DMS 273 treated with DMSO at 0.1 percent for 48 hours (cell line): ENCODE results near the gene PWWP2B.

ENCODE experiments used
- DNase-seq: peaks from one replicate; lab custom pipeline; 2025; lab: John Stamatoyannopoulos, UW

Gene PWWP2B

DNA sequence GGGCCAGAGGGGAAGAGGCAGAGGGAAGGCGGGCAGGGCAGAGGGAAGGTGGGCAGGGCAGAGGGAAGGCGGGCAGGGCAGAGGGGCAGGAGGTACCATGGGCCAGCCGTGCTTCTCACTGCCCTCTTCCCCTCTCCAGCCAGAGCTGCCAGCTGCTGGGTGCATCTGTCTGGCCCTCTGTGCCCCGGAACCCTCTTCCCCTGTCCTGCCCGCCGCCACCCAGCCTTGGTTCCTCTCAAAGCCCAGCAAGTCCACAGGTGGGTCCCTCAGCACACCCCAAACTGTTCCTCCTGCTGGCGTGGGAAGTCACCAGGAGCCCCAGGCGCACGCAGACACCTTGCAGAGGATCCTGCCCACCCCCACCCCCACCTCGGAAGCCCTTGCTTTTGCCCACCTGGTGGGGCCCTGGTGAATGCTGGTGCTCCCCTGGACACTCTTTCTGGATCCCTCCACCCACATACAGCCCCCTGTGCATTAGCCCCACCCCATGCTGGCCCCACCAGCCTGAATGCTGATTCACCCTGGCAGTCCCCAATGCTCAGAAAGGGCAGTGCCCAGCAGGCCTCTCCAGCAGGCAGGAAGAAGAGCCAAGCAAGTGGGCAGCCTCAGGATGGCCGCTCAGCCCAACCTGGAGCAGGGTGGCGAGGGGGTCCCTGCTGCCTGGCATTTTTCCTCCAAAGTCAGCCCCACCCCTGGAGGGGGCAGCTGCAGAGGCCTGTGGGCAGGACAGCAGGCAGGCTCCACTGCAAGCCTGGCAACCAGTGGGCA, 1.9 kb upstream of the PWWP2B start:
- no peak for DNase-seq

DNA sequence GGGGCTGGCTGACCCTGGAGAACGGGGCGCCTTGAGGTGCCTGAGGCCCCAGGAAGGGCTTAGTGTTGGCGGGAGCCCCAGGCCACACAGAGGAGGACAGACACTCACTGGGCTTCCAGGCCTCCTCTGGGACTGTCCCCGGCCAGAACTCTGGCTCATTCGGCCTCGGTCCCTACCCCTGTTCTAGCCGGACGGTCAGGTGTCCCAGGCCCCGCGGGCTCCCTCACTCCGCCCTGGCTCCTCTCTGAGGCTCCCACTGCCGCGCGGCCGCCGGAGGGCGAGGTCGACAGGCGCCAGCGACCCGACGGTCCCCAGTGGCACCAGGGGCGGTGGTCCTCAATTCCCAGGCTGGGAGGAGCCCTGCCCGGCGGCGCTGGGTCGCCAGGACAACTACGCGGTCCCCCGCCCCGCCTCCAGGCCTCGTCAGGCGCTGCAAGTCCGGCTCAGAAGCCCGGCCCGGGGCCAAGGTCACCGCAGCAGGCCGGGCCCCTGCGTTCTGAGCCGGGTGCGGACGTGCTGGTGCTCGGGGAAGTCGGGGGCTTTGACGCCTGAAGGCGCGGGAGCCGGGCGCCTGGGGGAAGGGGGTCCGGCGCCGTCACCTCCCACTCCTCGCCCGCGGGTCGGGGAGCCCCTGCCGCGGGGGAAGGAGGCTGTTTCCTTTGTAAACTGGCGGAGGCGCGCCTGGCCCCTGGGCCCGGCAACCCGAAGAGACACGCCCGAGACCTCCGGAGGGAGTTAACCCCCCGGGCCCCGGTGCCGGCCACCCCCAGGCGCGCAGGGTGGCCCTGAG, 1.1 kb upstream of the PWWP2B start:
- no peak for DNase-seq

DNA sequence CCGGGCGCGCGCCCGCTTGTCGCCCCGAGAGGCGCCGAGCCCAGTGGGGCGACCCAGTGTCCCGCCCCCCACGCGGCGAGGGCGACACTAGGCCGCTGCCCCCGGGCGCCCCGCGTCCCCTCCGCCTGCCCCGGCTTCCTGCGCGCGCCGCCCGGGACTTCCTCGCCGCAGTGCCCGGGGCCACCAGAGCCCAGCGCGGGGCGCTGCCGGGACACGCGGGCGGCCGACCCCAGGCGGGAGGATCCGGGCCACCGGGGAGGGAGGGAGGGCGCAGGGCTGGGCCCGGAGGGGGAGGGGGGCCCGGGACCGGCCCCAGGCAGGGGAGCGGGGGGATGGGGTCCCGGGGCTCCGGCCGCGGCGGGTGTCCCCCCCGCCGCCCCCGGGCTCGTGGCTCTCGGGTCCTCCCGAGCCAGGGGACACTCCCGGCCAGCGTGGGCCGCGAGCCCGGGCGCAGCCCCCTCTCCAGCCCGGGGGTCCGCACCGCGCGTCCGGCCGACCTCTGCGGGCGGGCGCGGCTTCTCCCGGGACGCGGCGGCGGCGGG, 435 bp upstream of the PWWP2B start:
- DNase-seq = no peak

DNA sequence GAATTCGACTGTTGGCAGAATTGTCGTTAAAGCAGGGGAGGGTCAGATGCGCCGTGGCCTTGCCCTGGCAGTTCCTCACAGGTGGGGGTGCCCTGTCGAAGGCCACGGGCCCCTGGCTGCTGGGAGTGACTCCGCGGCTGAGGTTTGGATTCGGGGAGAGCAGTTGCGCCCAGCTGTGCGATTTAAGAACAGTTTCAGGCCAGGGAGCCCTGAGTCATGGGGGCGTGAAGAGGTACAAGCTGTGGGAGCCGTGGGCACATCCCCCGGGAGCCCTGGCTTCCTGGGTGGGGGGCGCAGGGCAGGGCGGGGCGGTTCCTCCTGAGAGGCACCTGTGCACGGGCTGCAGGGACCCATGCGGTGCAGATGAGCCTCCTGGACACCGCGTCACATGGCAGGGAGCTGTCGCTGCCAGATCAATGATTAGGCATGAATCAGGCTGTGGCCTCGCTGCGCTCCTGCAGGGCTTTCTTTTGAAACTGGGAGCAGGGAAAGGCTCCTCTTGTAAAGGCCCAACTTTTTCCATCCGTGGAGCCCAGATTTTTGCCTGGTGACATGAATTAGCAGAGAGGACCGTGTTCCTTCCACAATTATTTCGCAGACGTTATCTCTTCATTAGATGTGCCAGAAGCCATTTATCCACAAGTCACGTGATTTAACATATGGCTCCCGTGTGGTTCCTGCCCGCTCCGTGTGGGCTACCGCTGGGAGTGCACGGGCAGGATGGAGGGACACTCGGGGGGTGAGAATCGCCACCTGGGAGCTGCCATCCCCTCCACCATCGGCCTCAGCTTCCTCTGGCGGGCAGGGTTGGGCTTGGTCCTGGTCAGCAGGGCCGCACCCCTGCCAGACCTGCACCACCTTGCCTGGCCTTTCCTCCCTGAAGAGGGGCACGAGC, 918 bp downstream of the PWWP2B start:
- peak; percentile 2 for DNase-seq

DNA sequence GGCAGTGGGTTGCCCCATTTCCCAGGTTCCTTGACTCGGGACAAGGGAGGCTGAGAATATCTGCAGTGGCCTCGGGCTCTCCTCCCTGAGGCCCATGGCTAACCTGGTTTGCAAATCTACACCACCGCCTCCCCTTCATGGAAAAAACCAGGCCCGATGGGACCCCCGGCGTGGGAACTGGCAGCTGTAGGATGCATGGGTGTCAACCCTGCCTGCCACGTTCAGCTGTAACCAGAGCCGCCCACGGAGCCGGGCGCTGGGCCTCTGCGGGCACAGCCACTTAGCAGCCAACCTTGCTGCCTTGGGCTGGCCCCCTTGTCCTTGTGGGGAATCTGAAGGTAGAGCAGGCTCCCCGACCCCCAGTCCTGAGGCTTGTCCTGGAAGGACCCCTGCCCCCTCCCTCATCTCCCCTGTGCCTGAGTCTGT, 1.6 kb downstream of the PWWP2B start:
- DNase-seq = no peak

DNA sequence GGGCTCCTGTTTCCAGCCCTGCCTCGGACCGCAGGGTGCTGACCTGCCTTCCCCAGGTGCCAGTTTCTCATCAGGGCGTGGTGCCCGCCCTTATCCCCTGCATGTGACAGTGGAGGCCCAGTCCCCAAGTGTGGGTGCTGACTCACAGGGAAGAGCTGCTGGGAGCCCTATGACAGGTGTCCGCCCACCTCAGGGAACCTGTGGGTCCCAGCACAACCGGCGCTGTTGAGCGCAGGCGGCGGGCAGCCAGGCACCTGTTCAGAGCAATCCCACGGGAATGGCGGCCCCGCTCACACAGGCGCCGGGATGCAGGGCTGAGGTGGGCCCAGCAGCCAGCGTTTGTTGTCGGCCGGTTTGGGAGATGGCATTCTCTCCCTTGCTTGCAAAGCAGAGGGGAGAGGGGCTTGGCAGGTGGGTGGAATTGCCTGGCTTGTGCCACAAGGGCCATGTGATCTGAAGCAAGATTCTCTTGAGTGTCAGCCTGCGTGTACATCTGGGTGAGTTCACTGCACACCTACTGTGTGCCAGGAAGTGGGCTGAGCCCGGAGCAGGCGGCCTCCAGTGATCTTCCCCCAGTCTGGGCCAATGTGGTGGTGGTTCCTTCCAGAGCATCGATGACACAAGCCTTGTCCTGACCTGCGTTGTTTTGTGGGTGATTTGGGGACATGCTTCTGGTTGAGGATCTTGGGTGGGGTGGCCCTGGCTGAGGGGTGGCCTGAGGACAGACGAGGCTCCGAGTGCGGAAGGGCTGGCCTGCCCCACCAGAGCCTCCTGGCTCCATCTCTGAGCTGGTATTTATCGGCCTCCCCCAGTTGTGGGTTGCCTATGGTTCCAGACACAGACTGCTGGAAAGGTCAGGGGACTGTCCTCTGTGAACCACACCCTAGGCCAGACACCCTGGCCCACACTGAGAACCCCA, 2.4 kb downstream of the PWWP2B start:
- no peak for DNase-seq

DNA sequence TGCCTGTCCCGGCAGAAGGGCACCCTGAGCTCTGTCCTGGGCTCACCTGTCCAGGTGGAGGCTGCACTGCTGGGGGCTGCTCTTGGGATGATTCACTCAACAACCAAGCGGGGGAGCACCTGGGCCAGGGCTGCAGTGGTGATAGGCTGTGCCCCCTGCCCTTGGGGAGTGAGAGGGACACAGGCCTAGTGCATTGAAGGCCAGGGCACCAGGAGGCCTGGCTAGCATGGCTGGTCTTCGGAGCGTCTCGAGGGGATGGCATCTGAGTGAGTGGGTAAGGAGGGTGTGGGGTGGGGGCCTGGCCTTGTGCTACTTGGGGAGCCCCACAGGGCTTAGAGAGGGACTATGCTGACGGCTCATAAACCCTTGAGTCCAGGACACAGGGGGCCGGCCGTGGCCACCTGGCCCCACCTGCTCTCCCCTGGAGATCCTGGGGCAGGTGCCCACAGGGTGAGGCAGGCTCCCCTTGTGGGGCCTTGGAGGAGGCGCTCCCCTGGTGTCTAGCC, 3.1 kb downstream of the PWWP2B start:
- no peak for DNase-seq

DNA sequence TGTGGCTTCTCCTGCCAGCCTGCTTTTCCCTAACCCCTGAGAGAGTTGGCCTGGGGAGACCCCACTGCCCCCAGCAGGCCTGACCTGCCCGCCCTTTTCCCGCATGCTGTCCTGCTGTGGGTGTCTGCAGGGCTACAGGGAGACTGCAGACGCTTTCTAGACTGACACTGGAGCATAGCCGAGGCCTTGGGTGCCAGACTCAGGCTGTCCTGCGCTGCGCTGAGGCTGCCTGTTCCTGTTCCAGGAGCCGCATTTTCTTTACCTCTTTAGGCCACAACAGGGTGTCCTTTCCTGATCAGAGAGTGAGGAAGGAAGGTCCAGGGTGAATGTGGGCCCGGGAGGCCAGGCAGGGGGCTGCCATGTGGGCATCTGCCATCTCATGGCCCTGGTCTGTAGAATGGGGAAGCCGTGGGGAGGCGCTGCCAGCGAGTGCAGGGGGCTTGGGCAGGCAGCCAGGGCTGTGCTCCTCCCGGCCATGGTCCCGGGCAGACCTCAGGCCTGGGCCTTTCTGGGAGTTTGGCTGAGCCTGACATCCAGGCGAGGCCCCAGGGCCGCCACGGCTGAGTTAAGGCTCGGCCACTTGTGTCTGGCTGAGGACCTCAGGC, 3.6 kb downstream of the PWWP2B start:
- DNase-seq = no peak

DNA sequence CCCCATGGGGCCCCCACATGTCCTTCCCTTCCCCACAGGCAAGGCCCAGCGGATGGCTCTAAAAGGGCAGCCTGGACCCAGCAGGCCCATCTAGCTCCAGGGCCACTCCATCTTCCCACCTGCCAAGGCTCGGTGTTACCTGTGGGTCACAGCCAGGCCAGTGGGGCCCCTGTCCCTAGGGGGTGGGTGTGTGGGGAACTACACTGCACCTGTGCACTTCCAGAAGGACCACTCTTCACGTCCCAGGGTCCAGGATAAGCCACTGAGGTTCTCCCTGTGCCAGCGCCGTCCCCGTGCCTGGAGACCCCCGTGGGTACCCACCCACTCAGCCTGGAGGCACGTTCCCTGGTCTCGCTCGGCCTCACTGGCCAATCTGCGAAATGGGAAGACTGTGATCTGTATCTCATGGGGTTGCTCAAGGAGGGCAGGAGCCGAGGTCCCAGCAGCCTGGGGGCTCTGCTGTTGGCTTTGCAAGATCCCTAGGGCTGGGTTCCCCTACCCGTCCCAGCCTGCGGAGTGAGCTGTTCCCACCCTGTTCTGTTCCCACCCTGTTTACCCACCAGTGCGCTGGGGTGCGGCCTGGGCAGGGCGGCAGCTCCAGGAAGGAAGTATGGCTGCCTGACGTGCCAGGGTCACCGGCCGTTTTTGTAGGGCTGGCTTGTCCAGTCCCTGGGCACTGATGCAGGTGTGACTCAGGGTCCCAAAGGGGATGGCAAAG, 4.6 kb downstream of the PWWP2B start:
- no peak for DNase-seq

DNA sequence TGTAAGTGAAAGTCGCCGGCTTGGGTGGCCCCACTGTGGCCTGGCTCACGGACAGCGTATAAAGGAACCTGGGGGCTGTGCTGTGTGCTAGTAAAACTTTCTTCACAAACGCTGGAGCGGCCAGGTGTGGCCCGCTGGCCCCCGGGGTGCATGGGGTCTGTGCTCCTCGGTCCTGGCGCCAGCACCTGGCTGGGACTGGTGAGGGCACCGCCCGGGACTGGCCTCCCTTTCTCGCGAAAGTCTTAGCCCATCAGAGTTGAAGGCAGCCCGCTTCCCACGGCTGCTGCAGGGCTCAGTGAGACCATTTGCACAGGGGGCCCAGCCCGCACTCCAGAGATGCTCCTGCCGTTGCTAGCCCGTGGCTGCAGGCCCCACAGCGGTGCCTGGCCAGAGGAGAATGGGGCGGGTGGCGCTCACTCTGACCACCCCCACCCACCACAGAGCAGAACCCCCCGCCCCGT, 5.8 kb downstream of the PWWP2B start:
- DNase-seq = no peak

DNA sequence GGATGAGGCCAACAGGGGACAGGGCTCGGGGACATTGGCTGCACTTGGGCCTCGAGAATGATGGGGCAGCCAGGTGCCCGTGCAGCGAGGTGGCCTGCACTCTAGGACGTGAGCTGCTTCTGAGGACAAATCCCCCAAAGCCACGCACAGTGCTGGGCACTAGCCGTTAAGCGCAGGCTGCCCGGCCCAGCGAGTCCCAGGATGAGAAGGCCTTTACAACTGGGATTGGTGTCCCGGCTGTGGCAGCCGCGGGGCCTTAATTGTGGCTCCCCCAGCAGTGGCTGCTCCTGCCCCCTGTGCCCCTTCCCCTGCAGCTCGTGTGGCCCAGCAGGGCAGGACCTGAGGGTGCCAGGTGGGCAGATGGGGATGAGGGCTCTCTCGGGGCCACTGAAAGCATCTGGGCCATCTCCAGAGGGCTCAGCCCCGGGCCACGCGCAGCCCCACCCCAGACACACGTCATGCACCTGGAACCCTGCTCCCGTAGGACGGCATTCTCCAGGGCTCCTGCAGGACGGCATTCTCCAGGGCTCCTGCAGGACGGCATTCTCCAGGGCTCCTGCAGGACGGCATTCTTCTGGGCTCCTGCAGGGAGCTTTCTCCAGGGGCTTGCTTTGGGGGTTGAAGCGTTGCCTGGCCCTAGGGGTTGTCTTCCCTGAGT, 6.6 kb downstream of the PWWP2B start:
- no peak for DNase-seq

DNA sequence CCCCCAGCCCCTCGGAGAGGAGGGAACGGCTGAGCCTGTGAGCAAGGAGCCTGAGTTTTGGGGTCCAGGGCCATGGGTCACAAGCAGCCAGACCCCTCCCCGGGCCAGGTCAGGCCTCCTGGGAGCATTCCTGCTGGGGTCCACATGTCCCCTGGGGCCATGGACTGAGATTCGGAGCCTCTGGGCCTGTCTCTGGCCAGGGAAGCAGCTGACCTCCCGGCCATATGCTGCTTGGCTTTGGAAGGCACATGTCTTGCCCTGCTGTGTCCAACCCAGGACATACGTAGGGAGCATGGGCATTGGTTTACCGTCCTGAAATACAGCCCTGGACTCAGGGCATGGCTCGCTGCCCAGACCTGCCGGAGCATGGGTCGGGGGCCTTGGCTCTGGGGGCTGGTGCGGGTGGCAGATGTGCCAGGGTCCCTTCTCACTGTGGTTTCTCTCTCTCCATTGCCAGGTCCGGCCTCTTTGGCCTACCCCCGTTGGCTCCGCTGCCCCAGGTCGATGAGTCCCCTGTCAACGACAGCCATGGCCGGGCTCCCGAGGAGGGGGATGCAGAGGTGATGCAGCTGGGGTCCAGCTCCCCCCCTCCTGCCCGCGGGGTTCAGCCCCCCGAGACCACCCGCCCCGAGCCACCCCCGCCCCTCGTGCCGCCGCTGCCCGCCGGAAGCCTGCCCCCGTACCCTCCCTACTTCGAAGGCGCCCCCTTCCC, 7.3 kb downstream of the PWWP2B start:
- no peak for DNase-seq

DNA sequence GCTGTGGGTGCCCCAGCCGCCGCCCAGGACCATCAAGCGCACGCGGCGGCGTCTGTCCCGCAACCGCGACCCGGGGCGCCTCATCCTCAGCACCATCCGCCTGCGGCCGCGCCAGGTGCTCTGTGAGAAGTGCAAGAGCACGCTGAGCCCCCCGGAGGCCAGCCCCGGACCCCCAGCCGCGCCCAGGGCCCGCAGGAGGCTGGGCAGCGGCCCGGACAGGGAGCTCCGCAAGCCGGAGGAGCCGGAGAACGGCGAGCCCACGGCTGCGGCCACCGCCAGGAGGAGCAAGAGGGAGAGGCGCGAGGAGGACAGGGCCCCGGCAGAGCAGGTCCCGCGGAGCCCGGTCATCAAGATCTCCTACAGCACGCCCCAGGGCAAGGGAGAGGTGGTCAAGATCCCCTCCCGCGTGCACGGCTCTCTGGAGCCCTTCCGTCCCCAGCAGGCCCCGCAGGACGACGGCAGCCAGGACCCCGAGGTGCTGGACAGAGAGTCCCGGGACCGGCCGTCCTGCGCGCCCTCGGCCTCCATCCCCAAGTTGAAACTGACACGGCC, 8.0 kb downstream of the PWWP2B start:
- DNase-seq = no peak

DNA sequence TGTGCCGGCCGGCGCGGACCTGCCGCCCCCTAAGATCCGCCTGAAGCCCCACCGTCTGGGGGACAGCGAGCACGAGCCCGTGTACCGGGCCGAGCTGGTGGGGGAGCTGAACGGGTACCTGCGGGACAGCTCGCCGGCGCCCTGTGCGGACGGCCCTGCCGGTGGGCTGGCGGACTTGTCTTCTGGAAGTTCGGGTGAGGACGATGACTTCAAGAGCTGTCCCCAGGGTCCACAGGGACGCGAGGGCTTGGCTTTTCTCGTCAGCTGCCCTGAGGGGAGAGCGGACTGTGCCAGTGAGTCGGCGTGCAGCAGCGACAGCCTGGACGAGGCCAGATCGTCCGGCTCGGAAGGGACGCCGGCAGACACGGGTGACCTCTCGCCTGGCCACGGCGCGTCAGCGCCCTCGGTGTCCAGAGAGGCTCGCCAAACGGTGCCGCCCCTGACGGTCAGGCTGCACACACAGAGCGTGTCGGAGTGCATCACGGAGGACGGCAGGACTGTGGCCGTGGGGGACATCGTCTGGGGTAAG, 8.5 kb downstream of the PWWP2B start:
- no peak for DNase-seq

DNA sequence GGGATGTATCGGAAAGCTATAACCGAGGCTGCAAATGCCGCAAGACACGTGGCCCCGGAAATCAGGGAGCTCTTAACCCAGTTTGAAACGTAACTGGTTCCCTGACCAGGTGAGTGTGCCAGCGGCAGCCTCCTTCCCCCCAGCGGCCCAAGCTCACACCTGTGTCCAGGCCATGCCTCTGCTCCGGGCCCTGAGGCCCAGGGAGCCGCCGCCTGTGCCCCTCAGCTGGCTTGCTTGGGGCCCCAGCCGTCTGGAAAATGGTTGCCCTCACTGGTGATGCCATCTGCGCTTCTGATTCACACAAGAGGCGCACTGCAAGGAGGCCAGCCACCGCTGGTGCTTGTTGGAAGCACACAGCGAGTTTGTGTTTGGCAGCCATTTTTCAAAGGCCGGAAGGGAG, 9.2 kb downstream of the PWWP2B start:
- no peak for DNase-seq

DNA sequence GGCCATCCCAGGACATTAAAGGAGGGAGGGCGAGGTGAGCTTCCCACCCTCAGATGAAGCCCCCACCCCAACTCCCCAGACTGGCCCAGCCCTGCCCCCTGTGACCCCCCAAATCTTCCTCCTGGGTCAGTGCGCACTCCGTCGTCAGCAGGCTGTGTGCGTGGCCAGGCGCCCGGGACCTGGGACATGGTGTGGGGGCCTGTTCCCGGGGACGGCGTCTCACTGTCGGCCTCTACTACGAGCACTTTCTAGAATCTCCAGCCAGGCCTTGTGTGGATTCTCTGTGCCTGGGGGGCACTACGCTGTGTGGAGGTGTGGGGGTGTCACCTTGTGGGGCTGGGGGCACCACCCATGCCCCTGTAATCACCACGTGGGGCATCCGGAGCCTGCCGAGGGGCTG, 9.8 kb downstream of the PWWP2B start:
- no peak for DNase-seq

DNA sequence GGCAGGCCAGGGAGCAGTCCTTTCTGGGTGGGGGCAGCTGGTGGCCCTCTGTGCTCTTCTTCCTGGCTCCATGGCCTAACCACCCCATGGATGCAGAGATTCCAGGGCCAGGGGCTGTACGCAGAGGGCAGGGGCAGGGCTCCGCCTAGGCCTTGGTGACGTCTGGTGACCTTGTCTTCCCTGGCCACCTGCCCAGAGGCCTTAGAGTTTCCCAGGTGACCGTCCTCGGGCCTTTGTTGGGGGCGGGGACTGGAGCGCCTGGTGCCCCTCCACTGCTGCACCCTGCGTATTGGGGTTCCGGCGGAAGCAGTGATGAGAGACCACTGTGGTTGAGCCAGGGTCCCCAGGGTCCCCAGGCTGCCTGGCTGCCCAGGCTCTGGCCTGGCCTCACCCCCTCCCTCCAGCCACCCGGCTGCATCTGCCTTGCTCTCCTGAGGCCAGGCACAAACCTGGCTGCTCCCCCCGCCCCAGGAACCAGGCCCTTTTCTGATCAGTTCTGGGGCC, 10.3 kb downstream of the PWWP2B start:
- no peak for DNase-seq

DNA sequence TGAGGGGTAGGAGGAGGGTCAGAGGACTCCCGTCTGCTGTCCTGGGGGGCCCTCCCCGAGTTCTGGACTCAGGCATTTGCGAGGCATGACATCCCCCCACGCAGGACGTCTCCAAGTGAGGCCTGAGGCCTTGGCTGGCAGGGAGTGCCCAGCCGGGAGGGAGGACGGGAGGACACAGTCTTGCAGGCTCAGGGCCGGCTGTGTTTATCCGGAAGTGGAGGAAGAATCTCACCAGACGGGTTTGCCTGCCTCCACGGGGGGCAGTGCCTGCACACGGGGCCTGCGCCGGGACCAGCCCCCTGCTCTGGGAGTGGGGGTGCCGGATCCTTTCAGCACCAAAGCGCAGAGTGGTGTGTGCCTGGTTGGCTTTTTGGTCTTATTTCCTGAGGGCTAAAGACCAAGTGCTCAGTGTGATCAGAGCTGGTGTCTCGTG, 10.9 kb downstream of the PWWP2B start:
- no peak for DNase-seq
